NCI-H2081 (cell line): ENCODE measurements around the gene CBLN3.

Source experiments
- DNase-seq, 2 experiments: peaks; one replicate each; lab custom pipeline; 2025; lab: John Stamatoyannopoulos, UW

CBLN3 gene

DNA sequence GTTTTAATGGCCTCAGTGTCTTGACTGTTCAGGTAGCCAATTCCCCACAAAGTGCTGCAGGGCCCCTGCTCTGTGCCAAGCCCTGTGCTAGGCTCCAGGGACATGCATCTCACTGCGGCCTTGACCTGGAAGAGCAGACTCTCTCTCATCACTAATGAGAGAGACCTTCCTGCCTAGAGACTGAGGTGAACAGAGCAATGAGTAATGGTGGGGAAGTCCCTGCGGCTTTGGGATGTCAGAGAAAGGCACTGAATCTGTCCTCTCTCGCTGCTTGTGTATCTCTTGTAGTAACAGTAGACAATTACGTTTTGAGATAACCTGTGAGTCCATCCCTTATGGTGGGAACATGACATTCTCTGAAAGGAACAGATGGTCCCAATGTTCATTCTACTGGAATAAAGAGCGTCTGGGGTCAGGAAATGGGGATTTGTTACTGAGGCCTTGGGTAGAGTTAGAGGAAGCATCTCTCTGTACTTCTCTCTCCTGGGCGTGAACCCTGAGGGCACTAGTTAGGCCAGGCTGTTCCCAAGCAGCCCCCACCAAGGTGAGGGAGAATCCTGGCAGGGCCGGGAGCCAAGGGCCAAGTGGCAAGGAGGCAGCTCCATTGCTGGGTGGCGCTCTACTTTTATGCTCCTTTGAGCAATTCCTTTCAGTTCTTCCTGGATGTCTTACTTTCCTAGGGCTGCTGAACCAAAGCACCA is 48.0 kb downstream of the CBLN3 start:
- DNase-seq = no peak

DNA sequence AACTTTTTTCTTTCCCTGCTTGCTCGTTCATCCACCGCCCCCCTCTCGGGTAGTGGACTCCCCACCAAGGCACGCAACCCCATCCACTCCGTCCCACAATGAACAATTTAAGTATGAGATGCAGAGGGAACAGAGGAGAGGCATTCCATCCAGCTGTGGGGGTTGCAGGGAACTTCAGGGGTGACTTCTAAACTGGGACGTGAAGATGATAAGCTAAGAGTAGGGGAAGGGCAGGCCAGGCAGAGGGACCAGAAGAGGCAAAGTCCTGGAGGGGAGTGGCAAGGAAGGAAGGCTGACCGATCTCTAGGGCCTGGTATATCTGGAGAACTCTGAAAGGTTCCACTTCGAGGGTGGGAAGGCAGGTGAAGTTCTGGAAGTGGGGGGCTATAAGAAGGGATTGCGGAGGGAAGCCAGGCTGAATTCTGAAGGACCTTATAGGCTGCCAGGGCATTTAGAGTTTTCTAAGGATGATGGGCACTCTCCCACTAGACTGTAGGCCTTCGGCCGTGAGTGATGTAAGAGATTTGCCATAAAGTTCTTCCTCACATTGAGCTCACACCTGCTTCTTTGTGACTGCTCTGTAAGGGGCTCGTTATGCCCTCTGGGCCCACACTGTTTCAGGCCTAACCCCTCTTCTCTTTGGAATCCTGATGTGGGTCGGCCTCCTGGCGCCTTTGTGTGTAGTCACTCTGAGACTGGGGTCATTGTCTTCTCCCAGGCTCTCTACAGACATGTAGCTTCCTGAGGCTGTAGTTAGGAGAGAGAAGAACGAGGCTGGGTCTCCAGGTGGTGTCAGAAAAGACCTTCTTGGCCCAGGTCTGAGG is 49.3 kb downstream of the CBLN3 start:
- DNase-seq = no peak

GRCh38 chr14:24378981-24379906 is 50.2 kb downstream of the CBLN3 start:
- no peak for DNase-seq

DNA sequence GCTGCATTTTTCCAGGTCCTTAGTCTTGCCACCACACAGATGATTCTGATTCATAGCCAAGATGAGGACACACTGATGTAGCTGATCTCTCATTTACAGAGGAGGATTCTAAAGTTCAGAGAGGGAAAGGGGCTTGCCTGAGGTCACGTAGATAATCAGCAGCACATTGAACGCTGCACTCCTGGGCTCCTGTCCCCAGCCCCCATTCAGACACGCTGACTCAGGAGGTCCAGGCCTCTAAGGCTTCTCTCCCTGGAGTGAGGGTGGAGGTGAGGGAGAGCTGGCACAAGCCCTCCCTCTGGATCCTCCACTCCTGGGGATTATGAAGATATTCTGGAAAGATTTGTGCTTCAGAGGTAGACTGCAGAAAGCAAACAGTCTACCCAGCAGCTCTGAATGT is 51.1 kb downstream of the CBLN3 start:
- no peak for DNase-seq

GRCh38 chr14:24377657-24378056 is 51.8 kb downstream of the CBLN3 start:
- DNase-seq = no peak

GRCh38 chr14:24377126-24377525 is 52.3 kb downstream of the CBLN3 start:
- no peak for DNase-seq
